GM18508 (cell line): Measurements from ENCODE around the gene AIFM3.

Source experiments
- ATAC-seq: cut with Tn5 transposase; IDR thresholded peaks from one replicate; pipeline ENCODE4 v1.9.1; 2021; ENCODE audit warnings: moderate number of reproducible peaks; ENCODE audit not compliant: insufficient read depth, unreplicated experiment

Gene AIFM3

GRCh38 chr22:21020802-21021429 lies 53.9 kb downstream of the AIFM3 start:
- ATAC-seq = no peak

- ATAC-seq = no peak
Measured at GRCh38 chr22:21022507-21022906, 55.5 kb downstream of the AIFM3 start.

GRCh38 chr22:21022955-21023614 lies 56.0 kb downstream of the AIFM3 start:
- ATAC-seq = no peak

- ATAC-seq = no peak
Measured at GRCh38 chr22:21025266-21025665, 58.2 kb downstream of the AIFM3 start.

GRCh38 chr22:21025763-21026755 lies 59.0 kb downstream of the AIFM3 start:
- no peak for ATAC-seq

GRCh38 chr22:21026783-21027692 lies 60.0 kb downstream of the AIFM3 start:
- no peak for ATAC-seq

- no peak for ATAC-seq
Measured at GRCh38 chr22:21028277-21029251, 61.5 kb downstream of the AIFM3 start.

GRCh38 chr22:21029486-21030025 lies 62.5 kb downstream of the AIFM3 start:
- ATAC-seq = no peak

GRCh38 chr22:21030032-21030431 lies 63.0 kb downstream of the AIFM3 start:
- no peak for ATAC-seq
